Sigmoid colon (tissue), 4 donors: Measurements from ENCODE around the gene NSMF.

ENCODE experiments used
- POLR2A ChIP-seq, 2 donors: fragments of 450-650 bp; IDR thresholded peaks; one replicate each; pipeline ENCODE4 v1.6.1; 2016; ENCODE audit warnings: antibody characterized with exemption in 2 of 2, mild to moderate bottlenecking in 2 of 2, moderate library complexity in 2 of 2
- POLR2AphosphoS5 ChIP-seq, 4 donors: sonication (generic); formaldehyde crosslinking; IDR thresholded peaks; one replicate each; pipeline ENCODE4 v1.6.1; 2017; ENCODE audit warnings: antibody characterized with exemption in 4 of 4

GRCh38 chr9:137505421-137506140 lies 46.4 kb upstream of the NSMF start:
- TF ChIP-seq POLR2AphosphoS5 (IDR thresholded peaks at IDR 0.05) (no peak), POLR2A (IDR thresholded peaks at IDR 0.05) (no peak)
